Measurements from ENCODE around the gene SPAG17. TPM values are rescaled to one million over a fixed set of nuclear protein-coding genes. Genes with fewer than 3 reads are reported as not detected.

The SPAG17 gene
- total and polyA plus RNA-seq, 2 of the 4 experiments (the other 2 are of a cell fraction): 0.10 TPM; not detected in 1

DNA sequence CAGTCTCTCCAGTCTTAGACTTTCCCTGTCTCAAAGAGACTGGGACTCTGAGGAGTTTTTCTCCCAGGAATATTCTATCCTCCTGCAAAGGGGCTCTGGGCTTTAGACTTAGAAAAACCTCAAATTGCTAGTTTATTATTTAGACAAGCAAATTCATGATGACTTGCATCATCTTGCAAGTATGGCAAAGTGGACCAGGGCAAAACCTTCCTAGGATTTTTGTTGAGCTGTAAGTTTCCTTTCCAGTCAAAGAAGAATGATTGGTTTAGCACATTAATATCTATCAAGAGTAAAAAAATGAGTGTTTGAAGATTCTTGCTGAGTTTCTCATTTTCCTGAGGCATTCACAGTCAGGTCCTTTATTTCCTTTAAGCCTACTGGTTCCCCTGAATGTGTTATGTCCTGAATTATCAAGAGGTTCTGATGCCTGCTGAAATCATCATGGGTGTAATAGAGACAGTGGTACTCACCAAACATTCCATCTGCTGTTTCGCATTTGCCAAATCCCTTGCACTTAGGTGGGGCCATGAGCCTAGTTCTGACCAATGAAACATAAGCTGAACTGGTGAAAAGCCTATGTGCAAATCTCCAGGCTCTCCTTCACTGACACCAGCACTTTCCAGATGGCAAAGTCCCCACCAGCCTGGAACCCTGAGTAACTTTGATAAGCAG, 25.2 kb upstream of the SPAG17 start:
- Histone ChIP-seq H2BK20ac (ENCODE audit: low read depth, low read length) (no peak overlapping the region), H4K20me1 (ENCODE audit: insufficient read depth, low read length) (no peaks in the 10 kb centered on the region), H3K56ac (ENCODE audit: extremely low read depth, insufficient read depth, low read length) (no peak overlapping the region), H2BK120ac (ENCODE audit: low read depth, low read length) (no peak overlapping the region), H2BK5ac (ENCODE audit: low read depth, low read length, poor library complexity, severe bottlenecking) (no peak overlapping the region), H3K9ac (ENCODE audit: low read depth, low read length) (no peak overlapping the region), H3K9me1 (ENCODE audit: insufficient read depth, low read length) (no peaks in the 10 kb centered on the region), H3K18ac (ENCODE audit: low read depth, low read length) (no peak overlapping the region), H3K27ac (ENCODE audit: insufficient read depth, low read length) (no peak overlapping the region), H3K4me3 (ENCODE audit: insufficient read depth, low read depth, low read length) (no peak overlapping the region), H3K27me3 (ENCODE audit: control insufficient read depth, insufficient read depth, low read length) (no peaks in the 10 kb centered on the region), H4K5ac (ENCODE audit: low read depth, low read length) (no peak overlapping the region), H2BK15ac (ENCODE audit: low read depth, low read length) (no peak overlapping the region), H3K4me2 (ENCODE audit: low read depth, low read length) (no peak overlapping the region), H3K79me1 (ENCODE audit: low read depth in 1 of 2, low read length in 2 of 2) (no peaks in the 10 kb centered on the region), H3K9me3 (ENCODE audit: control insufficient read depth, insufficient read depth, low read length) (no peaks in the 10 kb centered on the region), H4K8ac (ENCODE audit: low read depth in 2 of 2, low read length in 2 of 2) (no peak overlapping the region), H2AK5ac (ENCODE audit: low read depth, low read length) (no peak overlapping the region), H2AFZ (replicated peaks; ENCODE audit: low read length, poor library complexity) (no peak overlapping the region), H2AK9ac (replicated peaks; ENCODE audit: low read depth, low read length, poor library complexity) (no peak overlapping the region), H3K4ac (ENCODE audit: low read depth, low read length) (no peak overlapping the region), H3K36me3 (ENCODE audit: control insufficient read depth, insufficient read depth, low read length) (no peaks in the 10 kb centered on the region), H3K14ac (replicated peaks; ENCODE audit: low read depth, low read length) (no peak overlapping the region), H3K23ac (ENCODE audit: low read depth, low read length) (no peak overlapping the region), H3K4me1 (ENCODE audit: control insufficient read depth, insufficient read depth, low read length) (no peaks in the 10 kb centered on the region), H4K91ac (ENCODE audit: insufficient read depth, low read depth, low read length) (no peak overlapping the region)
- in situ Hi-C loops (cut with MboI; ENCODE audit: low sequenced_read_pairs) (no loop called here), intact Hi-C loops (cut with micrococcal nuclease) (no loop called here), dilution Hi-C loops (cut with HindIII; ENCODE audit: low sequenced_read_pairs, unreplicated experiment) (no loop called here)
- DNase-seq: no peak
- CTCF ChIA-PET: no interaction called here
- no peak for TF ChIP-seq FOS (IDR thresholded peaks at IDR 0.05; ENCODE audit: low read depth, low read length)
- TF ChIP-seq RCOR1 (IDR thresholded peaks at IDR 0.05; ENCODE audit: insufficient replicate concordance, low read length): no peak
- no CpG with 5 or more reads among the region's 1 CpG for WGBS, 2 experiments (ENCODE audit: extremely low coverage in 2 of 2, insufficient read length in 1 of 2)
- no peak for ATAC-seq (ENCODE audit: low read depth)
- POLR2A ChIA-PET (ENCODE audit: unreplicated experiment): no interaction called here
- no TSS peak for BruUV-seq (replicated peaks)

Data from IMR-90 (cell line).